ENCODE measurements around the gene MITF. TPM values are rescaled to one million over a fixed set of nuclear protein-coding genes. Genes with fewer than 3 reads are reported as not detected.

MITF gene, protein sequence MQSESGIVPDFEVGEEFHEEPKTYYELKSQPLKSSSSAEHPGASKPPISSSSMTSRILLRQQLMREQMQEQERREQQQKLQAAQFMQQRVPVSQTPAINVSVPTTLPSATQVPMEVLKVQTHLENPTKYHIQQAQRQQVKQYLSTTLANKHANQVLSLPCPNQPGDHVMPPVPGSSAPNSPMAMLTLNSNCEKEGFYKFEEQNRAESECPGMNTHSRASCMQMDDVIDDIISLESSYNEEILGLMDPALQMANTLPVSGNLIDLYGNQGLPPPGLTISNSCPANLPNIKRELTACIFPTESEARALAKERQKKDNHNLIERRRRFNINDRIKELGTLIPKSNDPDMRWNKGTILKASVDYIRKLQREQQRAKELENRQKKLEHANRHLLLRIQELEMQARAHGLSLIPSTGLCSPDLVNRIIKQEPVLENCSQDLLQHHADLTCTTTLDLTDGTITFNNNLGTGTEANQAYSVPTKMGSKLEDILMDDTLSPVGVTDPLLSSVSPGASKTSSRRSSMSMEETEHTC
- 1.3 and 1.7 TPM in 2 replicates for total RNA-seq

DNA sequence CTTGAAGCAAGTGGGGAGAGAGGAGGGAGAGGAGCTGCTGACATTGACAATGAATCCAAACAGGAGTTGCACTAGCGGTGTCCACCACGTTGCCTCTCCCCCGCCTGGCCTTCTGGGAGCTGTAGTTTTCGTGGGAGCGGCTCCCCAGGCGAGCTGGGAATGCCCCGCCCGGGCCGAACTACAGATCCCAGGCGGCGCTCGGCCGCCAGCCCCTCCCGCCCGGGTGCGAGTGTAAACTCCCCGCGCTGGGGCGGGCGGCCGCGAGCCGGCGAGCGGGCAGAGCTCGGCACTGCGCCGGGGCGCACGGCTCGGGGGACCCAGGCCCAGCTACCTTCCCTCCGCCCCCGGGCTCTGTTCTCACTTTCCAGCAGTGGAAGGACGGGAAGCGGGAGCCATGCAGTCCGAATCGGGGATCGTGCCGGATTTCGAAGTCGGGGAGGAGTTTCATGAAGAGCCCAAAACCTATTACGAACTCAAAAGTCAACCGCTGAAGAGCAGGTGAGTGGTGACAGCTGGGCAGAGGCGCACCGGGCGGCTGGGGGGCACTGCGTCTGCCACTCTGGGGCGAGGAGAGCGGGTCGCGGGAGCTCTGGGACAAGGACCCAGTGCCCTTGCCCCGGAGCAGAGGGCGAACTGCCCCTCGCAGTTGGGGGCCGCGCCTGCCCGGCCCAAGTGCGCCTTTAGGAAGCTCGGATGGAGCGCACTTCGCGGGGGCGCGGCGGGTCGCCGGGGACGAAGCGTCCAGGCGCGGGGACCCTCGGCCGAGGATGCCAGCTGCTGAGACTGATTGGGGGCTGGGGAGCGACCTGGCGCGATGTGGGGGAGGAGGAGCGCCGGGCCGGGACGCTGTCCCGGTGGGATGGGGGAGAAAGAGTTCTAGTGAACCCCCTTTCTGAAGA is at the start of gene MITF:
MITF (plus strand) TSS at position 261 of the 899 bp plus-strand sequence; CDS start at position 395, 134 bp downstream.

DNA sequence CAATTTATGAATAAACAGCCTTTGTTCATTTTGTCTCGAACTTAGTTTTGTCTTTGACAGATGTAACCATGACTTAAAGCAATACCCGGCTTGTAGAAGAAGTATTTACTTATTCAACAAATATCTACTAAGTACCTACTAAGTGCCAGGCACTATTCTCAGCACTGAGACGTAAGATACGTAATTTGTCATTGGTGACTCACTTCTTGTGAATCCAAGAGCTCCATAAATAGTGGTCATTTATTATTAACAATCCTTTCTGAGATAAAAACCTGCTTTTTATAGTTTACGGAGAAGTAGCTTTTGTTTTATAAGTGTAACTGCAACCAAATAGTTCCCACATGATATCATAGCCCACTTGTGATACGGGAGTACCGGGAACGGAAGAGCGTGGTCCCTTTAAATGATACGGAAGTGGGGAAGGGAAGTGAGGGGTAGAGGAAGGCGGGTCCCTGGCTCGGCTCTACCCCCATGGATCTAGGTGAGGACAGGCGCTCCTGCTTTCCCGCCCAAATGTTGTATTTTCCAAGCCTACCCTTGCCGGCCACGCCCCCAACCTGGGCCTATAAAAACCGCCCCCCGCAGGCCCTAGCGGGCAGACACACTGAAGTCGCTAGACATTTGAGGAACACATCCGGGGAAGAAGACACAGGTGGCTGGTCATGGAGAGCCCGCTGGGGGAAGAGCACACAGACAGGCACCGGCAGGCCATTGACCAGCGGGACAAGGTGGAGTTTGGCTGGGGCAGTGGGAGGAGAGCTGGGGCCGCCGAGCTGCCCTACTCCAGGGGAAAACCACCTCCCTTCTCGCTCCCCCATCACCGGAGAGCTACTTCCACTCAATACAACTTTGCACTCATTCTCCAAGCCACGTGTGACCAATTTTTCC is 260.1 kb downstream of the MITF start, which contains the start of gene SAMMSON:
SAMMSON (plus strand) TSS at position 594 of the 888 bp plus-strand sequence.

All from hair follicular keratinocyte (primary cell).